ENCODE data around the gene RBP7. TPM values are rescaled to one million over a fixed set of nuclear protein-coding genes. Genes with fewer than 3 reads are reported as not detected.
"Not testable (repeated sequence)": the region's sequence is repeated elsewhere in the genome, so short reads cannot be mapped to it uniquely, and the experiment has no call there.

Gene RBP7
- total RNA-seq, 4 donors from 2014 or later = 2.3 TPM; not detected in 3

- H3K27ac ChIP-seq = no peak overlapping the region
- H3K36me3 ChIP-seq = no peaks in the 10 kb centered on the region
- no peak for DNase-seq
- no peak overlapping the region for H3K4me3 ChIP-seq
- H3K9me3 ChIP-seq = no peaks in the 10 kb centered on the region
- no peaks in the 10 kb centered on the region for H3K4me1 ChIP-seq
- no peak for TF ChIP-seq POLR2A (IDR thresholded peaks at IDR 0.05)
- TF ChIP-seq, protein P1, sequence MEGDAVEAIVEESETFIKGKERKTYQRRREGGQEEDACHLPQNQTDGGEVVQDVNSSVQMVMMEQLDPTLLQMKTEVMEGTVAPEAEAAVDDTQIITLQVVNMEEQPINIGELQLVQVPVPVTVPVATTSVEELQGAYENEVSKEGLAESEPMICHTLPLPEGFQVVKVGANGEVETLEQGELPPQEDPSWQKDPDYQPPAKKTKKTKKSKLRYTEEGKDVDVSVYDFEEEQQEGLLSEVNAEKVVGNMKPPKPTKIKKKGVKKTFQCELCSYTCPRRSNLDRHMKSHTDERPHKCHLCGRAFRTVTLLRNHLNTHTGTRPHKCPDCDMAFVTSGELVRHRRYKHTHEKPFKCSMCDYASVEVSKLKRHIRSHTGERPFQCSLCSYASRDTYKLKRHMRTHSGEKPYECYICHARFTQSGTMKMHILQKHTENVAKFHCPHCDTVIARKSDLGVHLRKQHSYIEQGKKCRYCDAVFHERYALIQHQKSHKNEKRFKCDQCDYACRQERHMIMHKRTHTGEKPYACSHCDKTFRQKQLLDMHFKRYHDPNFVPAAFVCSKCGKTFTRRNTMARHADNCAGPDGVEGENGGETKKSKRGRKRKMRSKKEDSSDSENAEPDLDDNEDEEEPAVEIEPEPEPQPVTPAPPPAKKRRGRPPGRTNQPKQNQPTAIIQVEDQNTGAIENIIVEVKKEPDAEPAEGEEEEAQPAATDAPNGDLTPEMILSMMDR (IDR thresholded peaks at IDR 0.05) = no peak
- no peaks in the 10 kb centered on the region for H3K27me3 ChIP-seq
These were observed 25.6 kb downstream of the RBP7 start for GRCh38 chr1:10022656-10023055.

DNA sequence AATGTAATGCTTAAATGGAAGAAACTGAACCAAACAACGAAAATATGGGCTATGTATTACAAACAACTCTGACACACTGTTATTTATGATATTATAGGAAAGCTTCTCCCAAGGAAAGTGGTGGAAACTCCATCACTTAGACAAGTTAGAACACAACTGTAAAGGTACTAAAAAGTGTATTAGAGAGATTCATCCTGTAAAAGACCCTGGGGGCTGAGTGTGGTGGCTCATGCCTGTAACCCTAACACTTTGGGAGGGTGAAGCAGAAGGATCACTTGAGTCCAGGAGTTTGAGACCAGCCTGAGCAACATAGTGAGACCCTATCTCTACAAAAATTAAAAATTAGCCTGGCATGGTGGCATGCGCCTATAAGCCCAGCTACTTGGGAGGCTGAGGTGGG lies 28.3 kb downstream of the RBP7 start:
- Histone ChIP-seq H3K9me3 (no peaks in the 10 kb centered on the region), H3K36me3 (no peaks in the 10 kb centered on the region), H3K27ac (no peak overlapping the region), H3K4me3 (no peak overlapping the region), H3K4me1 (no peaks in the 10 kb centered on the region), H3K27me3 (no peaks in the 10 kb centered on the region)
- TF ChIP-seq POLR2A (IDR thresholded peaks at IDR 0.05) = no peak
- TF ChIP-seq, protein P1 (IDR thresholded peaks at IDR 0.05) = no peak
- no peak for DNase-seq

DNA sequence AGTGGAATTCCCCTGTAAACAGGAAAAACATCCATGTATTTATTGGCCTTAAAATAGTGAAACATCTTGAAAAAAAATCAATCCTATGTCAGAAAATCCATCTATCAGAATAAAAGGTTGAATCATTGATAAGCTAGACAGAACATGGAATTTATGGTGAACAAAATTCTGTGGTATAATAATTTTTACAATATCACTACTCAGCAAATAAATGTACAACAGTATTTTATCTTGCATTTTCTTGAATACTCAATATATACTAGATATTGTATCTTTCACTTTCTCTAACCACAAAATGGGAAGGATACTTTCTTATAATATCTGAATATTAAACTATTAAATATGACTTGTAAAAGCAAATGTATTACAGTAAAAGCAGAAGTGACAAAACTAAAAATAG lies 30.0 kb downstream of the RBP7 start:
- Histone ChIP-seq H3K9me3 (no peaks in the 10 kb centered on the region), H3K27ac (no peak overlapping the region), H3K36me3 (no peaks in the 10 kb centered on the region), H3K4me1 (no peaks in the 10 kb centered on the region), H3K27me3 (no peaks in the 10 kb centered on the region), H3K4me3 (no peak overlapping the region)
- no peak for TF ChIP-seq POLR2A (IDR thresholded peaks at IDR 0.05)
- TF ChIP-seq, protein P1 (IDR thresholded peaks at IDR 0.05) = no peak
- no peak for DNase-seq

GRCh38 chr1:10028956-10029500 lies 32.0 kb downstream of the RBP7 start:
- H3K27ac ChIP-seq, H3K36me3 ChIP-seq, H3K27me3 ChIP-seq, DNase-seq, H3K4me1 ChIP-seq, H3K4me3 ChIP-seq, H3K9me3 ChIP-seq: not testable (repeated sequence)

DNA sequence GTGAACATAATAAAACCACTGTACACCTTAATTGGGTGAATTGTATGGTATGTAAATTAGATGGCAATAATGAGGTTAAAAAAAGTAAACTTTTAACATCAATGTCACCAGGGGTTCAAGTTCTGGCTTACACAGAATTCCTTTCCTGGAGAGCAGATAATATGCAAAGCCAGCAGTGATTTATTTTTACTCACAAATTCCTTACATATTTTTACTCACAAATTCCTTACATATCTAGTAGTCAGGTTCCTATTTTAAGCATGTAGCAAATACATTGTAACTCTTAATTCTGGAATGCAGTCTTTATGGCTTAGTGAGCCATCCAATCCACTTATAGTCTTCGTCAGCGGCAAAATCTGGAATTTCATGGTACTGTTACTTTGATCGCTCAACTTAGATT lies 34.4 kb downstream of the RBP7 start:
- H3K4me1 ChIP-seq = peaks cover 0 to 19% (median 3%) of the 10 kb centered on the region in 4 donors
- H3K4me3 ChIP-seq = no peak overlapping the region
- peaks cover 0 to 2% (median 0%) of the 10 kb centered on the region in 3 donors for H3K36me3 ChIP-seq
- TF ChIP-seq, protein P1 (IDR thresholded peaks at IDR 0.05) = no peak
- TF ChIP-seq POLR2A (IDR thresholded peaks at IDR 0.05) = no peak
- no peak overlapping the region for H3K27ac ChIP-seq
- DNase-seq = no peak
- no peaks in the 10 kb centered on the region for H3K9me3 ChIP-seq
- H3K27me3 ChIP-seq = no peaks in the 10 kb centered on the region

DNA sequence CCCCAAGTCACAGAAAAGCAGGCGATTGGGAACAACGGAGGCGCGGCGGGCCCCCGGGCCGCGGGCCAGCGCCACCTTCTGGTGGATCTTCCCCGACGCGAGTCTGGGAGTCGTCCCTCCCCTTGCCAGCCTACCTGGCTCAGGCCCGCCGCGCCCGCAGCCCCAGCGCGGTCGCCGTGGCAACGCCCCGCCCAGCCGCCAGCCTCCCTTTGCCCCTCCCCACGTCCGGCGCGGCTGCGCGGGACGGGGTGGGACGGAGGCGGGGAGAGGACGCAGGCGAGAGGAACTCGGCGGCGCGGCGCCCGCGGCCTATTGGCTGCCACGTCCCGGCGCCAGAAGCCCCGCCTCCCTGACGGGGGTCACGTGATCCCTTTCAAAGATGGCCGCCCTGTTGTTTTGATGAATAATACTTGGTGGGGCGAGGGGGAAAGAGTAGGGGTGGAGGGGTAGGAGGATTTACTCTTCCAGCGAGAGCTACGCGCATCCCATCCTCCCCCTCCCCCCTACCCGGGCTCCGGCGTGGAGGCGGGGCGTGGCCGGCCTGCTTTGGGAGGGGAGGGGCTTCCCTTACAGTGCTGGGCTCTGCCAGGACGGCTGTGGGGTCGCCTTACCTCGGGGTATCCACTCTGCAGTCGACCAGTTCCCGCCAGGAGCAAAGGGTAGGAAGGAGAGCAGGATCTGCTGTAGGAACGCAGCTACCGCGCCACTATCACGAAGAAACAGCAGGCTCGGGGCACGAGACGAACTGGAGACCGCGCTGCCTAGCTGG lies 35.7 kb downstream of the RBP7 start, which contains the start of gene UBE4B:
Gene UBE4B, plus strand, starts transcription at position 369 of the 769 bp plus-strand sequence. CDS start 713 bp downstream, outside the sequence.
- Histone ChIP-seq H3K4me1 (peaks cover 0 to 19% (median 3%) of the 10 kb centered on the region in 4 donors), H3K27me3 (no peaks in the 10 kb centered on the region), H3K36me3 (peaks cover 0 to 15% (median 0%) of the 10 kb centered on the region in 3 donors), H3K9me3 (no peaks in the 10 kb centered on the region), H3K4me3 (peak within 1 kb of the TSS; percentile 78 to 99 (median 88)), H3K27ac (peak within 1 kb of the TSS; percentile 92 to 96 (median 93))
- peak in 1 of 2 donors; percentile 41 for TF ChIP-seq POLR2A (IDR thresholded peaks at IDR 0.05)
- TF ChIP-seq, protein P1 (IDR thresholded peaks at IDR 0.05) = peak; percentile 78 to 95 (median 94)
- DNase-seq = peak; percentile 98 to 99 (median 99)
